Stimulated activated naive CD8-positive, alpha-beta T cell treated with anti-CD3 and anti-CD28 coated beads, Interleukin-15, Interleukin-2, amounts not matched to agents 100 U/mL and 50 U/mL, for 24 hours (primary cell): ENCODE results near the gene FAM120B.

Experiments used
- ATAC-seq: fragments of 150-1000 bp; cut with Tn5 transposase; one replicate; pipeline ENCODE4 v1.10.0; 2021
- DNase-seq: peaks from one replicate; pipeline ENCODE4 v3.0.0; 2021

Gene FAM120B

DNA sequence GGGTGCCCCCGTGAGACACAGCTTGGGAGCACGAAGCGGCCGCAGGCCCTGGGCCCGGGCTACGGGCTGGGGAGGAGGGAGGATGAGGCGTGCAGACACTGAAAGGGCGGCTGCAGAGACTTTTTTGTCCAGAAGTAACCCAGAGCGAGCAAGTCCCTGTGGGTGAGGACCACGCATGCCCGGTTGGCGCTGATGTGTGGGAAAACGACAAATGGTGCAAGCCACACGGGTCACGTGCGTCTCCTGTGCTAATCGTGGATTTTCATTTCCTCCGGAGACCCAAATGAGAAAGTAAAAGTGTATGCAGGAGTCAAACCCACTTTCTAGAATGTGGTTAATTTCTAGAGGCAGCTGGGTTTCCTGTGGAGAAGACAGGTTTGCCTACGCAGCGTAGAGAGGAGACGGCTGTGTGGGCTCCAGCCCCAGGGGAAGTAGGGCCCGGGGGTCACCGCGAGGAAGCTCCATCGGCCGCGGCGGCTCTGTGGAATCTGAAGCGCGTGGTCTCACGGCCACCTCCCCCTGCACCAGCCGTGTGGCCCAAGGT, 34.7 kb upstream of the FAM120B start:
- DNase-seq: peak; percentile 80

DNA sequence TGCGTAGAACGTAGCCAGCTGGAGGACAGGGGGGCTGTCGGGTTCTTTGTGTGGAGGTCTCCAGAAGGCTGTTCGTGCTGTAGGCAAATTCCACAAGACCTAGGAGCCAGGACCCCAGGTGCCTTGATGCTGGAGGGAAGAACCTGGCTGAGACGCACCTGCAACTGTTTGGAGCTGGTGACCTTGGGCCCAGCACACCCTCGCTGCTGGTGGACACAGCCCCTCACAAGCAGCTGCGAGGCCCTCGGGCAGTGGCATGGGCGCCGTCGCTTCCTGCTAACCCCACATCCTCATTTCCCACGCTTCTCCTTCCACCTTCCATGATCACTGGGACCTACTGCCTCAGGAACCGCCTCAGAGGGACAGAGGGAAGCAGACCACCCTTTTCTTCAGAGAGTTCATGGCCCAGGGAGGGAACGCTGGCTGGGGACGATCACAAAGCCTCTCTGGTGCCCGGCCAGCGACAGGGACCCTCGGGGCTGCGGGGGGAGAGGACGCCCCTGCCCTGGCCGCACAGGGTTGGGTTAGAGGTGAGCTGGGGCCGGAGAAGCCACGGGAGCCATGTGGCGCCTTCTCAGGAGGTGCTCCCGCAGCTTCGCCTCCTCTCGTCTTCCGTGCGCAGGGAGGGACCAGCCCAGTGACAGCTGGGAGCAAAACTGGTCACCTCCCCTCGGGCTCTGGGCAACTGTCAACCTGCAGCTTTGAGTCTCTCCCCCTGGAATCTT, 34.1 kb upstream of the FAM120B start:
- DNase-seq (no peak), ATAC-seq (no peak)

More for the DNA sequence above, 34.7 kb upstream of the FAM120B start:
- peak; percentile 82 for ATAC-seq

DNA sequence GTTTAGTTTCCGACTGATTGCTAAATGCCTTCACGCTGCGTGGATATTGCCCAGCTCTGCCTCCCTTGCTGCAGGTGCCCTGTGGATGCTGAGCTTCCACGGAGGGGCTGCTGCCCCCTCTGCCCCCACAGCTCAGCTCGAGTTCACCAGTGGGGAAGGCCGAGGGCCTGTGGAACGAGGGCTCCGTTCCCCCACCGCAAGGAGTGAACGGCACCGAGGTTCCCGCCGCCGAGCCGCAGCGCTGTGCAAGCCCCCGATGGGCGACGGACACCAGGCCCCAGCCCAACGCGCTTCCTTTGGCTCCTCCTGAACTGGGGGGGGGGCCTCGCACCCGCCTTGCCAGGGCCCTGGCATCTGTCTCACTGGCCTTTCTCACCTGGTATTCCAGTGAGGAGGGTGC, 33.4 kb upstream of the FAM120B start:
- ATAC-seq: no peak
- no peak for DNase-seq

DNA sequence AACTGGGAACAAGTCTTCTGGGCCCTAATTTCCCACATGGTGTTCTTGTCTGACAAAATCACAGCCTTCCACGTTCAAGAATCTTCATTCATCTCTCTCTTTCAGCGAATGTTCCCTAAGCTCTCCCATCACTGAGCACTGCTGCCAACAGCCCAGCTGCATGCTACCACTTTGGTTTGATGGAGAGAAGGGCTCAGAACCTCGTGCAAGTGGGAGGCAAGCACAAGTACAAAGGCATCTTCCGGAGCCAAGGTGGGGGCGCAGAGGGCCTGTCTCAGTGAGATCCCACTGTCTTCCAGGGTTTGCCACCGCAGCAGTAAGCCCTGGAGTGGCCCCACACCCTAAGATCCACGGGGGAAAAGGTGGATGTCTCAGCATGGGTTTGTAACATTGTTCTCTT, 32.9 kb upstream of the FAM120B start:
- no peak for DNase-seq
- ATAC-seq: no peak

DNA sequence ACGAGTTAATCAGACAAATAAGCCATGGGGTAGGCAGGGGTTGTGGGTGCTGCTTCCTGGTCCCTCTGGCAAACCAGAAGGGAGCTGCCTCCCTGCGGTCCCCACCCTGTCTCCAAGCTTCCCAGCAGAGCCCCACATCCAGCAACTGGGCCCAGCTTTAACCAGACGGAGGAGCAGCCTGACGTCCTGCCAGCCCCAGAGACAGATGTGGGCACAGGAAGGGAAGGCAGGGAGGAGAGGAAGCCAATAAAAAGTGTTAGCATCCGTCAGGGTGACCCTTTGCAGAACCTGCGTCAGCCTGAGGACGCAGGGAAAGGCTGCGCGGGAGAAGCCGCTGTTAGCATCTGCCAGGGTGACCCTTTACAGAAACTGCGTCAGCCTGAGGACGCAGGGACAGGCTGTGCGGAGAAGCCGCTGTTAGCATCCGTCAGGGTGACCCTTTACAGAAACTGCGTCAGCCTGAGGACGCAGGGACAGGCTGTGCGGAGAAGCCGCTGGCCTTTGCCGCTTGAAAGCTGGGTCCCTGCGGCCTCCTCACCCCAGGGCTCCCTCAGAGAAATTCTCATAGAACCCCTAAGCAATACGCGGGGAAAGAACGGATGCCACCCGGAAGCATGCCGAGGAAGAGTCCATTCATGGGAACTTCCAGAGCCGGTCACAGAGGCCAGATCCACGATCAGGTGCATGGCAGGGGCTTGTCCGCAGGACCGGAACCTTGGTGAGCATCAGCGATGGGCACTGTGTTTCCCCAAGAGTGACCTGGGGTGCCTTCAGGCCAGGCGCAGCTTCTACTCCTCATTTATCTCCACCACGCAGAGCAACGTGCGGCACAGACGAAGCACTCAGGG, 31.6 kb upstream of the FAM120B start:
- DNase-seq (no peak), ATAC-seq (no peak)

DNA sequence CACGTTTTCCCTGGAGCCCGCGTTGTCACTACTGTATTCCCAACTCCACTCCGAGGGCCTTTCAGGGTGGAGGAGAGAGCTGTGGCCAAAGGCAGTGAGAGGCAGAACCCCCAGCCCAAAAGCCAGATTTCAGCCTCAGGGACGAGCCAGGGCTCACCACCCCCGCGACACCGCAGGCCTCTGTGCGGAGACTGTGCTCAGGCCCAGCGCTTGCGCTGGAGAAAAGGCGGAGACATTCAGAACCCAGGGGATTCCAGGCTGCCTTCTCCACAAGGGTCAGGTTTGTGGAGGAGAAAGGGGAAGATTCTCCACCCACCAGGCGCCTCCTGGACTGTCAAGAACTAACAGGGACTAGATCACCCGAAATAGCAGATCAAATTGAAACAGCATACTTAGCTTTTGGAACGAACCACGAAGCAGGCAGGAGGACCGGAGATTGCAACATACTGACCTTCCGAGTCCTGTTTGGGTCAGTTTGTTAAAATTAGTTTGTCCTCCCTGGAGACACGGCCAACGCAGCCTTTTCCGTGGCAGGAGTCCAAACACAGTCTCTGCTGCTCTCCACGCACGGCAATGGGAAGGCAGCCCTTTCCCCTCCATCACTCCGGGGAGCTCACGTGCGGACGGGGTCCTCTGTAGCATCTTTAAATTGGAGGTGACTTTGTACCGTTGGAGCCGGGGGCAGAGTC, 30.0 kb upstream of the FAM120B start:
- DNase-seq (no peak), ATAC-seq (no peak)

DNA sequence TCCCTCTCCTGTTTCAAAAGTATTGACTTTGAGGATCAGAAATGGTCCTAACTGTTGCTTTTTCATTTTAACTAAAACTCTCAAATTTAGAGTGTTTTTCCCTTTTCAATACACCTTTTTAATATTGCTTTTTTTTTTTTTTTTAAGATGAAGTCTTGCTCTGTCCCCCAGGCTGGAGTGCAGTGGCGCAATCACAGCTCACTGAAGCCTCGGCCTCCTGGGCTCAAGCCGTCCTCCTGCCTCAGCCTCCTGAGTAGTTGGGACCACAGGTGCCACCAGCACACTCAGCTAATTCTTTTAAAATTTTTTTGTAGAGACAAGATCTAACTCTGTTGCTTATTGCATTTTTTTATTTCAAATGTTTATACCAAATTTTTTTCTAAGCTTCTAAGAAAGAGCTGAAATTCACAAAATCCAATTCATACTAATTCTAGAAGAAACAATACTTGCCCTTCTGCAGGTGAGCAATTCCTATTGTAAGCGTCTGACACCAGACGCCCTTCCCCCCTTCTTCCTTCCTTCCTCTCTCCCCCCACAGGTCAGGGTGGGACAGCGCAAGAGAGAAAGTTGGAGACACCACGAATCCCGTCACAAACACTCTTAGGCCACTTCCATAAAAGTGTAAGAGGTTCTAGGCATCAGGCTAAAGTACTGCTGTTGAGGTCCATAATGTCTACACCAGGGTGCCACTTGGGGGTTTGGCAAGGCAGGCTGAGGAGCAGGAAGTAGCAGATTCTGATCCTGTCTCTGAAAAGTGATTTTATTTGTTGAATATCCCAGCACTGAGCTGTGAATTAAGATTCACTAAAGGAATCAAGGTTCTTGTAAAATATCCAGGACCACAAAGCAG, 28.4 kb upstream of the FAM120B start:
- peak; percentile 33 for ATAC-seq

DNA sequence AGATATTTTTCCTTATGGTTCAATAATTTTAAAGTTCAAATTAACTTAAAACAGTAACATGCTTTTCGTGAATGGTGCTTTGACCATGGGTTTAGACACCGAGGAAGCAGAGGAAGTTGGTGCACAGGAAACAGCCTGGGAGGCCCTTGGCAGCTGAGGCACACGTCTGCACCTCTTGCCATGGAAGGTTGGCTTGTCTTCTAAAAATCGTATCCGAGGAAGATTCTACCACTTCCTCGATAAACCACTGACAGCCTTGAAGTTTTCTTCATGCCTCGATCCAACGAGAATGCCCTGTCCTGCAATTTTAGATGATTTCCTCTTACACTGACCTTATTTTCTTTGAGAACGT, 27.8 kb upstream of the FAM120B start:
- ATAC-seq: no peak
- DNase-seq: no peak

More for the DNA sequence above, 28.4 kb upstream of the FAM120B start:
- no peak for DNase-seq

DNA sequence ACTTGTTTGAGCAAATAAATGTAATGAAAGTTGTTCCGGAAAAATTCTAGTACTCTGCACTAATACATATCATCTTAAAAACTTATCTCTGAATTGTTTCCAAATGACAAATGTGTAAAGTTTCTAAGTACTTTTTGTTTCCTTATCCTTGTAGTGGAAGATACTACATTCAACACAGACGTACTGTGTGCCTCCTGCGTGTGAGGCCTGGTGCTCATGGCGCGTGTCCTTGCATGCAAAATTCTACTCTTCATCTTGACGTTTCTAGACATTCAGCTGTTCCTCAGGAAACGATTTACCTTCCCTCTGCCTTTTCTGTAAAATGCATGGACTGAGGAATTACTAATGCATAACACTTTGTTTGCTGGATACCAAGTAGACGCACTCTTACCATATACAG, 27.1 kb upstream of the FAM120B start:
- no peak for DNase-seq

DNA sequence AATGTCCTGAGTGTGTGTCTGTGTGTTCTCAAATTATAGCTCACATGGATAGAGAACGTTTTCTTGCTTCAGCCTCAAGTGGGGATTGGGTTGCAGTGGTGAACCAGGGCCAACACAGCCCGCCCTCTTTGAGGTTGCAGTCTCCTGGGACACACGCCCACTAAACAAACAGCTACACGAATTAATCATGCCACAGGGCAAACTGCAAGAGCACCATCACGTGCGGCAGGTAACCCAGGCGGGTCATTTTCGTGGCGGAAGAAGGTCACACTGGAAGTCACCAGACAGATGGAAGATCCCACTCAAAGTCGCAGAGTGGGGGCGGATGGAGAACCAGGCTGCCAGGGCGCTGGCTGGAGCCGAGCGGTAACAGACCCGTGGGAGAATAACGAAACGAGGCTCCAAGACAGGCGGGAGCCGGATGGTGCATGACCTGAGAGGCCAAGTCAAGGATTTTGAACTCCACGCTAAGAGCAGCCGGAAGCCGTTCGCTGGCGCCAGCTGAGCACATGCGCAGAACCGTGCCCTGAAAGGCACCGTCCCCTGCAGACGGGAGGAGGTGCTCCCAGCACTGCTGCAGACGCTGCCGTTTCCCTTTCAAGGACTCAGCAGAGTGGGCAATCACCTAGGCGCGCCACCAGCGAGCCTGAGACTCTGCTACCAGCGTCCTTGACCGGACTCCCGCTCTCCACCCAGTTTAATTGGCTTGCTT, 26.4 kb upstream of the FAM120B start:
- DNase-seq (no peak), ATAC-seq (peak; percentile 47)

More for the DNA sequence above, 27.1 kb upstream of the FAM120B start:
- no peak for ATAC-seq

DNA sequence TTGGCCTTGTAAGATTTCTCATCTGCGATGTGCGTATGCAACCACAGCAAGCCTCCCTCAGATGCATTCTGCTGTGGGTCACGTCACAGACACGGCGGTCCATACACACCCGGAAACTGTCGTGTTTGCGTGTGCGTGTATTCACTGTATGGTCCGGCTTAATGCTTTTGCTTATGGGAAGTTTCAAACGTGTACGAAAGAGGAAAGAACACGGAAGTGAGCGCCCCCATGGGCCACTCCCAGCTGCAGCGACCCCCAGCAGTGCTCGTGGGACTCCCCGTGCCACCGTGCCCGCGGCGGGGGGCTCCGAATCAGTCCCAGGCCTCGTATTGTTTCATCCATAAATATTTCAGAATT, 25.9 kb upstream of the FAM120B start:
- DNase-seq: no peak
- ATAC-seq: no peak

DNA sequence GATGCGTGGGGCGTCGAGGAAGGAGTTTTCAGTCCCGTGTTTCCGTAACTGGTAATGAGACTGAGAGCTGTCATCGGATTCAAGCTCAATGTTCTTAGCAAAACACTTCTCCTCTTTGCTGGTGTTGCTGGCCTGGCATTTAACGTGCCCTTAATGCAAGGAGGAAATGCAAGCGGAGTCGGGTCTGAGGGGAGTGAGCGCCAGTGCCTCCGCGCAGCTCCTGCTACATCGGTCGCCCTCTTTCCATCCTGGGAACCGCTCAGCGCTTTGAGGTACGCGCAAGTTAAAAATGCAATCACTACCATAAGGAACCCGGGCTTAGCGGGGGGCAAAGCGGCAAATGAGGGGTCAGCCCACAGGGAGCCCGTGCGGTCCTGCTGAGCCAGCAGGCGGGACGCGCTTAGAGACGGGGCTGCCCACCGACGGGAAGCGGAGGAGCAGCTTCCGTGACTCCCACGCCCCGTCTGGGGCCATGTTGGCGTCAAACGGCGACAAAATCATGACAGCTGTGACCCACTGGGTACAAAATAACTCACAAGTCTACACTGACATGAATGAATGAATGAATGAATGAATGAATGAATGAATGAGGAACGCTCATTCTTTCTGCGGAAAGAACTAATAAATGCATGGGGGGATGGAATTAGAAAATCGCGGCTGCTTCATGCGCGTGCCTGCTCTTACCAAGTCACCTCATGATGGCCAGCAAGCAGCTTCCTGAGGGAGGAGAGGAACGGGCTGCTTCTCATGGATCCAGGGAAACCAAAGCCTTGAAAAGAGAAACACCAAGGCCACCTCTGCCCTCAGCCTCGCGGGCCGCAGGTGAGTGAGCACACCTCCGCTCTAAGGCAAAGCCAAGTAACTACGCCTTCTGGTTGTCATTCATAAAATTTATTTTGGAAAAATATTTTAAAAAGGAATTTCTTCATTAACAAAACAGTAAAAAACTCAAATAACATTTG, 24.9 kb upstream of the FAM120B start:
- DNase-seq: no peak
- ATAC-seq: no peak

DNA sequence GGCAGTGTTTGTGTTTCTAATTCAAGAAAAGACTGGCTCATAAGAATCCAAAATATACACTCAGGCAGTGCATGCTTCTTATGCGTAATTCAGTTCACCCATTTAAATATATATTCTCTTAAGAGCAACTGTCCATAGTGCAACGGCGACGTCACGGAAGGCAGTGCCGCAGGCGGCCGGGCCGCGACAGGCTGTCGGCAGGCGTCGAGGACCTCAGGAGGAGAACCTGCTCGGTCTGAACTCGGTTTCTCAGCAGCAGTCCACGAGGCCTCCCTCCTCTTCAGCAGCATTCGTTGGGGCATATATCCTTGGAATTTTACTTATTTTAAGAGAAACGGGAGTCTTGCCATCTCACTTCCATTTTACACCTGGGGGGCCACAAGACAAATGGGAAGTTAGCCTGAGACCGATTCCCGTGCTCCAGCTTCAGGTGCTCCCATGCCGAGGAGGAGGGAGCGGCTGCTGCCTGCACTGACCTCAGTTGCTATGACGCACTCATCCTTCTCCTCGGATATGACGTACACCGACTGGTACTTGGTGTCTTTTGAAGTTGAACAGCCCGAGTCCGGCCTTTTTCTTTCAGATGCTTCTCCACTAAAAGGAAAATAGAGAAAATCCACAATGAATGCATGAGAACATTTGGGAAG, 23.9 kb upstream of the FAM120B start:
- DNase-seq (no peak), ATAC-seq (no peak)

DNA sequence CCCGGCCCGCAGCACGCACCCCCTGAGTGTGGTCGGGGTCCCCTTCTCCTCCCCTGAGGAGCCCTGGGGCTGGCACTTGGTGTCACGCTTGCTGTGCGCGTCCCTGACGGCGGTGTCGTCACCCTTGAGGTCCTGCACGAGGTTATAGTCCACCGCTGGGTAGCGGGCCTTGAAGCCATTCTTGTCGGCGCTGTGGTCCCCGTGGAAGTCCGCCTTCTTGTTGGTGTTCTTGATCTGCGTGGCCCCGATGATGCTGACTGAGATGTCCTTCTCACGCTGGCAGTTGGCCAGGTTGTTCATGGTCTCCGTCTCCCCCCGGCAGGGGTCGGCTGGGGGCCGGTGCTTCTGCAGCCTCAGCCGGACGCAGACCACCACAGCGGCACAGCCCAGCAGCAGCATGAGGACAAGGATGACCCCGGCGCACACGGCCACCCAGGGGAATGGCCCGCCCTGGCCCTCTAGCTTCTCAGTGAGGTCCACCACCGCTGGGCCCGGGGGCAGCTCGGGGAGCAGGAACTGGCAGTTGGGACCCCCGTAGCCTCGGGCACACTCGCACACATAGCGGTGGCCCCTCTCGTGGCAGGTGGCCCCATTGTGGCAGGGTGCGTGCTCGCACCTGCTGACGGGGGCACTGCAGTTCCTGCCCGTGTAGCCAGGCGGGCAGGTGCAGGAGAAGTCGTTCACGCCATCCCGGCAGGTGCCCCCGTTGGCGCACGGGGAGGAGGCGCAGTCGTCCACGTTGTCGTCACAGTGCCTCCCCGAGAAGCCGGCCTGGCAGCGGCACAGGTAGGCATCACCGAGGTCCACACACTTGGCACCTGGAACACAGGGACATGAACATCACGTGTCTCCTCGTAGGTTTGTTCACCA, 23.1 kb upstream of the FAM120B start:
- ATAC-seq: no peak
- DNase-seq: no peak

DNA sequence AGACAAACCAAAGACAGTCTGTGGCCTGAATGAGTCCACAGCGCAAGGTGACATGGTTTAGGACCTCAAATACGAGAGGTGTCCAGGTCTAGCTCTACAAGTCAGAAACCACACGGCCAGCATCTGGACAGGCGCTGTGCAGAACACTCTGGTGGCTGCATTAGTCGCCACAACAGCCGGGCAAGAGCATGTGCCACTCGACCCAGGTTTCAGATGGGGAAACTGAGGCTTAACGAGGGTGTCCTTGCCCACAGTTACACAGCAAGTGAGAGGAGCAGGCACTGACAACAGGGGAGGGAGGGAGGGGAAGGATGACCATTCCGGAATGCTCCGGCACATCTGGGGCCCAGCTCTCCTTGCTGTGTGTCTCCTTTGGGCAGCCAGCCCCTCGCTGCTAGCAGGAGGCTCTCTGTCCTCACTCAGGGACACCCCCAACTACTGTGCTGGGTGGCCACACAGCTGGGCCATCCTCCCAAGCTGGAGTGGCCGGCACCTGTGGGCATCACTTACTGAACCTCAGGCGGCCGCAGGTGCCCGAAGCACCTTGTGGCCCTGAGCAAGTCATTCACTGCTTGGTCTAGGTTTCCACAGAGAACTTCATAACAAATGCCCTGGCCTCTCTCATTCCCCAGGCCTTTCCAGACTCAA, 22.3 kb upstream of the FAM120B start:
- ATAC-seq: no peak
- no peak for DNase-seq

DNA sequence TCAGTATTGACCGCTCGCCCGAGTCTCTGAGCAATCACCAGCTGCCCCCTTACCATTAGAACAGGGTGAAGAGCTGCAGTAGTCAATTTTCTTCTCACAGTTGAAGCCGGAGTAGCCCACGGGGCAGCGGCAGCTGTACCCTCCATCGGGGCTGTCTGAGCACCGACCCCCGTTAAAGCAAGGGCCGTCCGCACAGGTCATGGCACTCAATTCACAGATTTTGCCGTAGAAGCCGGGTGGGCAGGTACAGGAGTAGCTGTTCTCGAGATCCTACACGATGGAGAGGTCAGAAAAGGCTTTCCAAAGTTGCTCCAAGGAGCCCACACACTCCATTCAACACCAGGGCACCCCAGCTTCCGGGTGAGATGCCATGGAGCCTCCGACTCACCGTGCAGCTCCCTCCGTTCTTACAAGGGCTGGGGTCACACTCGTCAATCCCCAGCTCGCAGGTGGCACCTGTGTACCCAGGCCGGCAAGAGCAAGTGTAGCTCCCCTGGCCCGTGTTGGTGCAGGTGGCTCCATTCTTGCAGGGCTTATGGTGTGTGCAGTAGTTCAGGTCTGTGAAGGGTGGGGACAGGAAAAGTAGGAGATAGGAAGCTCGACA, 21.6 kb upstream of the FAM120B start:
- no peak for ATAC-seq
- no peak for DNase-seq

DNA sequence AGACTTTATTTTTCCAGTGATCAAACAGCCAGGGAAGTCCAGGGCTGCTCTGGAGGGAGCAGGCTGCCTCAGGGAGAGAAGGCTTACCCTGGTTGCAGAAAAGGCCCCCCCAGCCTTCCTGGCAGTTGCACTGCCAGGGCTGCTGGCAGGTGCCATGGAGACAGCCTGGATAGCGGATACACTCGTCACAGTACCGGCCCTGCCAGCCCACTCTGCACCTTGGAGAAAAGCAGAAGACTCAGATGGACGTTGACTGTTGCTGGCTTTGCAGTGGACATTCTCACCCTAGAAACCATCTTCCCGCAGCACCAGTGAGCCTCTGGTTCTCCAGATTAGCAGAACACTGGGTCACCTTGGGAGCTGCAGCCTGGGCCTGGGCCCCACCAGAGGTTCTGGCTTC, 21.1 kb upstream of the FAM120B start:
- ATAC-seq: no peak
- DNase-seq: no peak
